Common myeloid progenitor, CD34-positive (primary cell): ENCODE measurements around the gene CYP19A1.

Experiments used
- CTCF ChIA-PET: fragments of 350-600 bp; sonication (Branson Sonifier 250); formaldehyde crosslinking; loops from one replicate; lab custom pipeline; 2021; ENCODE audit warnings: antibody characterized with exemption; lab: Charles Lee
- POLR2A ChIA-PET: fragments of 350-600 bp; sonication (Branson Sonifier 250); formaldehyde crosslinking; loops from one replicate; lab custom pipeline; 2021; ENCODE audit warnings: antibody characterized with exemption; lab: Charles Lee
- DNase-seq, 3 donors: peaks; one replicate each; pipeline versions ENCODE4 v3.0.0 to v3.0.0-alpha.2; 2013
- H3K27ac ChIP-seq, 2 experiments: 1 replicate in 1 of 2; 2 replicates in 1 of 2; pipeline ENCODE4 v1.7.0; 2013; ENCODE audit warnings: inconsistent platforms in 2 of 2, low read length in 2 of 2, mild to moderate bottlenecking in 2 of 2, low read depth in 1 of 2, moderate library complexity in 1 of 2; ENCODE audit not compliant: severe bottlenecking in 2 of 2, insufficient read depth in 1 of 2, poor library complexity in 1 of 2
- H3K27me3 ChIP-seq, 5 experiments: replicated peaks in 2 of 5; 1 replicate in 3 of 5; 2 replicates in 2 of 5; pipeline versions ENCODE4 v1.6.1 to v1.7.0; 2013; ENCODE audit warnings: low read length in 4 of 5, mild to moderate bottlenecking in 2 of 5, moderate library complexity in 2 of 5, inconsistent platforms in 1 of 5; ENCODE audit not compliant: insufficient read depth in 5 of 5, control insufficient read depth in 4 of 5
- H3K36me3 ChIP-seq, 4 experiments: 1 replicate in 2 of 4; 2 replicates in 2 of 4; pipeline versions ENCODE4 v1.6.1 to v1.7.0; 2013; ENCODE audit warnings: low read length in 3 of 4, control low read depth in 1 of 4, mild to moderate bottlenecking in 1 of 4; ENCODE audit not compliant: control insufficient read depth in 4 of 4, insufficient read depth in 4 of 4
- H3K4me1 ChIP-seq, 4 experiments: 1 replicate in 3 of 4; 2 replicates in 1 of 4; pipeline versions ENCODE4 v1.6.1 to v1.7.1; 2013; ENCODE audit warnings: low read length in 3 of 4, mild to moderate bottlenecking in 3 of 4, control low read depth in 1 of 4, inconsistent platforms in 1 of 4, moderate library complexity in 1 of 4; ENCODE audit not compliant: control insufficient read depth in 4 of 4, insufficient read depth in 4 of 4; ENCODE audit errors: control extremely low read depth in 1 of 4
- H3K4me3 ChIP-seq, 7 experiments: 1 replicate in 4 of 7; 2 replicates in 3 of 7; pipeline versions ENCODE4 v1.5.1 to v1.7.0; 2013; ENCODE audit warnings: mild to moderate bottlenecking in 7 of 7, low read length in 6 of 7, moderate library complexity in 6 of 7, inconsistent platforms in 2 of 7, low read depth in 2 of 7, control low read depth in 1 of 7; ENCODE audit not compliant: insufficient read depth in 4 of 7, control insufficient read depth in 1 of 7; ENCODE audit errors: extremely low read depth in 1 of 7
- H3K9me3 ChIP-seq, 5 experiments: 1 replicate in 4 of 5; 2 replicates in 1 of 5; pipeline versions ENCODE4 v1.6.1 to v1.7.1; 2013; ENCODE audit warnings: low read length in 4 of 5, mild to moderate bottlenecking in 2 of 5, inconsistent platforms in 1 of 5, low read depth in 1 of 5, moderate library complexity in 1 of 5; ENCODE audit not compliant: control insufficient read depth in 4 of 5, insufficient read depth in 2 of 5; ENCODE audit errors: control extremely low read depth in 1 of 5
- WGBS: methylation state at CpG from one replicate; pipeline ENCODE4 v1.1.5; 2013; ENCODE audit not compliant: insufficient coverage; 5-methylcytosine and 5-hydroxymethylcytosine counted together

Gene CYP19A1

DNA sequence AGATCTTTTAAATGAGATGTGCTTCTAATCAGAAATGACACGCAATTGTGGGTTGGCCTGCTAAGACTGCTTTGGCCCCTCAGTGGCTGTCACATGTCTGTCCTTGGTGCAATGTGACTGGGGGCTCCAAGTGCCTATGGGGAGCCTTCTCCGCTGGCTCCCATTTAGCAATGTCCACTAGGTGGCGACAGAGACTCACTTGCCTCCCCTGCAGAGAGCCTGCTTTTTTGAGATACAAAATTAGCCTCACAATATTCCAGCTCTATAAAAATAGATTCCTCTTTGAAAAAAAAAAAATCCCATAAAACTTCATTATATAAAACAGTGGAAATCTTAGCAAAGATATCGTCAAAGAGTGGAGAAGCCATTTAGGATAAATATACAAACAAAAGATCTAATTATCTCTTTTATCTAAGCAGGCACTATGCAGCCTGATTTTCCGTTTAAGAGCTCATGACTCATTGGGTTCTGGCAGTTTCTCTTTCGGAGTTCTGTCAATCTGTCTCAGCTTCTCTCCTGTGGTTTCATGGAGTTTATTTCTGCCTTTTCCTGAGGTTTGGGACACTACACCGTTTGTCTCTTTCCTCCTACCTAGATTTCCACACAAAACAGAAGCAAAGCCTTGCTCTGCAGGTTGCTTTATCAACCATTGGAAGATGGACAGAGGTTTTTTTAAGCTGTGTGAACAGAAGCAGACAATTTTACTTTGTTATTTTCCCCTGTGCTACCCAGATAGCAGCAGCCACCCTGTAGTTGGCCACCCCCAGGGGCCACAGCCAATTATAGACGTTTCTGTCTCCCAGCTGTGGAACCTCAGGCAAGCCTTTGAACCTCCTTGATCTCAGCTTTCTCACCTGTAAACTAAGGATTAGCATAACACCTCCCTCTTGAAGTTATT is 175.3 kb downstream of the CYP19A1 start:
- Histone ChIP-seq H3K27ac (no peak overlapping the region), H3K4me3 (peak overlapping the region in 3 of 7 experiments; percentile 22 to 51 (median 28)), H3K36me3 (no peaks in the 10 kb centered on the region), H3K4me1 (peaks cover 0 to 5% (median 4%) of the 10 kb centered on the region in 4 experiments), H3K27me3 (peaks cover 0 to 6% (median 0%) of the 10 kb centered on the region in 5 experiments), H3K9me3 (no peaks in the 10 kb centered on the region)
- WGBS = 13% methylated on average over 4 of the region's 8 CpGs
- POLR2A ChIA-PET = no interaction called here
- CTCF ChIA-PET = interaction anchor here (0.6 to 2.9 kb wide), 35 partner anchors 9 to 334 kb away, joined by 3 to 38 read pairs (median 4); no protein-coding TSS in a partner anchor
- DNase-seq = peak; percentile 72 to 87 (median 86)

DNA sequence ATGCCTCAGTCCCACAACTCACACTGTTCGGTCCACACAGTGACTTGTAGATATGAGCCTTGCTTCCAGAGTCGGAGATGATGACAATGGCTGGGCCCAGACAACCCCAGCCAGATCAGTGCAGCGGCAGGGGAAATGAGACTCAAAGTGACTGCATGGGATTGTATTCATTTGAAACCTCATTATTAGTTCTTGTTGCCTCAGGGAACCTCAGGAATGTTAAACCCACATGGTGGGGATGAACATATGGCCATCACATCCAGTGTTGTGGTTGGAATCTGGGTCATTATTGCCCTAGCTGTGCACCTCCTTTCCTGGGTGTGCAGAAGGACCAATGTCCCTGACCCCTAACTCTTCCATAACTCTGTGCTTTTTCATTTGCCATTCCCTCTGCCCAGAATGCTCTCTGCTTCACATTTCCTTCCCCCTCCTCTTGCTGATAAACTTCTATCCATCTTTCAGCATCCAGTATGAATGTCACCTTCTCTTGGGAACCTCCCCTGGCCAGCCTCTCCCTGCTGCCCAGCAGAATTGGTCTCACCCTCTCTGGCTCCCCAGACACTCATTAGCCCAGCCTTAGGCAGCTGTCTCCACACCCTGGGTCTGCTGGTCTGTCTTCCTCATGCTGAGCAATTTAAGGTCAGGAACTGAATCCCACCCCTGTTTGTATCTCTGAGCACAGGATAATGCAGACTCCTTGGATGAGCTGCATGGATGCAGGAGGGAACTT is 176.7 kb downstream of the CYP19A1 start:
- Histone ChIP-seq H3K27ac (no peak overlapping the region), H3K4me3 (no peak overlapping the region), H3K36me3 (no peaks in the 10 kb centered on the region), H3K27me3 (peaks cover 0 to 8% (median 0%) of the 10 kb centered on the region in 5 experiments), H3K4me1 (peaks cover 0 to 5% (median 4%) of the 10 kb centered on the region in 4 experiments), H3K9me3 (no peaks in the 10 kb centered on the region)
- CTCF ChIA-PET = interaction anchor here (1.2 to 2.9 kb wide), 9 partner anchors 16 to 240 kb away, joined by 5 to 38 read pairs (median 10); no protein-coding TSS in a partner anchor
- DNase-seq = no peak
- POLR2A ChIA-PET = no interaction called here
- WGBS = 100% methylated on average over 2 of the region's 3 CpGs

DNA sequence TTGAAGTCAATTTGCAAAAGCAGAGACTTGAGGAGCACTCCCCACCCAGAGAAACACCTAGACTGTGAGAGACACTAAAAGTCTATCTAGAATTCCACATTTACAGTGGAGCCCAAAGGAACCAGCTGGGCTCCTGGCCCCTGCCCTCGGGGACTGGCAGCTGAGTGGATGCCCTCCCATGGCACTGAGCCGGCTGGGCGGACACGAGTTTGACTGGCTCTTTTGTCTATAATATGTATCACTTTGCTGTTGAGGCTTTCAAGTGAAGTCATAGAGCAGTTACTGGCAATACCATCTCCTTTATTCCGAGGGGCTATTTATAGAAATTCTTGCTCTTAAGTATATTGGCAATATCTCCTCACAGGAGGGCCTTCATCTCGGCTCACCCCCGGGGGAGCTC is 177.9 kb downstream of the CYP19A1 start:
- Histone ChIP-seq H3K36me3 (no peaks in the 10 kb centered on the region), H3K9me3 (no peaks in the 10 kb centered on the region), H3K27me3 (peaks cover 0 to 12% (median 8%) of the 10 kb centered on the region in 5 experiments), H3K4me1 (peaks cover 0 to 5% (median 4%) of the 10 kb centered on the region in 4 experiments), H3K27ac (no peak overlapping the region), H3K4me3 (no peak overlapping the region)
- DNase-seq = no peak
- ChIA-PET POLR2A (no interaction called here), CTCF (interaction anchor here (1.1 to 2.5 kb wide), 4 partner anchors 25 to 236 kb away, joined by 3 to 10 read pairs (median 3); no protein-coding TSS in a partner anchor)
- 96% methylated on average over 5 of the region's 7 CpGs for WGBS
